ENCODE results near the gene AJM1. TPM values are rescaled to one million over a fixed set of nuclear protein-coding genes. Genes with fewer than 3 reads are reported as not detected.

Gene AJM1
- total and polyA plus RNA-seq, 2 of the 8 experiments (the other 6 are each of a cell fraction or from before 2014, with no cell fraction given) = 0.12 to 0.97 TPM

- TF ChIP-seq GTF2F1 (IDR thresholded peaks at IDR 0.05; ENCODE audit: borderline replicate concordance, low read depth, low read length) = no peak
- TF ChIP-seq TBP (IDR thresholded peaks at IDR 0.05; ENCODE audit: low read depth, low read length) = no peak
- no peak for TF ChIP-seq NRF1 (IDR thresholded peaks at IDR 0.05; ENCODE audit: low read depth, low read length)
- TF ChIP-seq POU5F1 (IDR thresholded peaks at IDR 0.05; ENCODE audit: low read depth, low read length) = no peak
- no peak for TF ChIP-seq KDM5A (IDR thresholded peaks at IDR 0.05; ENCODE audit: low read length)
- no peak for TF ChIP-seq ZNF274 (IDR thresholded peaks at IDR 0.05; ENCODE audit: borderline replicate concordance, extremely low read depth, low read length)
- TF ChIP-seq CTBP2 (IDR thresholded peaks at IDR 0.05; ENCODE audit: borderline replicate concordance, insufficient read depth, insufficient read length, low read length) = no peak
- TF ChIP-seq TCF12 (IDR thresholded peaks at IDR 0.05; ENCODE audit: low read depth, low read length) = no peak
- no peak for TF ChIP-seq PHF8 (conservative IDR thresholded peaks at IDR 0.05; ENCODE audit: low read depth, low read length)
- no peak for TF ChIP-seq EZH2 (IDR thresholded peaks at IDR 0.05; ENCODE audit: low read depth, low read length, severe bottlenecking)
- TF ChIP-seq RXRA (IDR thresholded peaks at IDR 0.05; ENCODE audit: insufficient read depth, low read depth, low read length) = no peak
- Histone ChIP-seq H3K79me2 (ENCODE audit: control insufficient read depth in 1 of 2, insufficient read depth in 2 of 2, low read length in 2 of 2) (peaks cover 6 to 37% of the 10 kb centered on the region in 2 experiments), H2BK20ac (ENCODE audit: low read length) (no peak overlapping the region), H2BK12ac (ENCODE audit: low read depth, low read length) (no peak overlapping the region), H3K9ac (replicated peaks in 1 of 4; ENCODE audit: extremely low read depth in 1 of 4, low read depth in 3 of 4, low read length in 3 of 4) (no peak overlapping the region), H3K4me1 (replicated peaks in 1 of 4; ENCODE audit: control insufficient read depth in 3 of 4, insufficient read depth in 4 of 4, low read length in 3 of 4) (no peaks in the 10 kb centered on the region), H2AK5ac (ENCODE audit: low read depth, low read length) (no peak overlapping the region), H4K20me1 (replicated peaks in 1 of 2; ENCODE audit: control insufficient read depth in 1 of 2, insufficient read depth in 2 of 2, low read length in 2 of 2) (peaks cover 7 to 22% of the 10 kb centered on the region in 2 experiments), H3K4me3 (ENCODE audit: extremely low read depth in 1 of 4, insufficient read depth in 2 of 4, low read depth in 3 of 4, low read length in 4 of 4) (no peak overlapping the region), H2BK120ac (replicated peaks; ENCODE audit: low read depth, low read length) (no peak overlapping the region), H3K79me1 (ENCODE audit: low read depth, low read length) (peaks cover 14% of the 10 kb centered on the region), H3K56ac (replicated peaks; ENCODE audit: insufficient read length, low read depth, low read length) (no peak overlapping the region), H4K91ac (replicated peaks; ENCODE audit: insufficient read length, low read length) (no peak overlapping the region), H3K9me3 (ENCODE audit: insufficient read depth in 2 of 2, low read depth in 1 of 2, low read length in 1 of 2) (no peaks in the 10 kb centered on the region), H3K27ac (ENCODE audit: low read depth, low read length) (no peak overlapping the region), H3K23me2 (ENCODE audit: low read depth, low read length) (no peaks in the 10 kb centered on the region), H3K14ac (ENCODE audit: insufficient read length) (no peak overlapping the region), H2BK15ac (ENCODE audit: low read length) (no peak overlapping the region), H3K27me3 (replicated peaks in 1 of 4; ENCODE audit: control insufficient read depth in 3 of 4, extremely low read depth in 1 of 4, insufficient read depth in 3 of 4, low read length in 3 of 4) (no peaks in the 10 kb centered on the region), H3K23ac (ENCODE audit: insufficient read length) (no peak overlapping the region), H3K4ac (replicated peaks; ENCODE audit: insufficient read length, low read depth, low read length) (no peak overlapping the region), H3K36me3 (ENCODE audit: control insufficient read depth in 2 of 4, insufficient read depth in 4 of 4, low read length in 3 of 4) (peaks cover 5 to 22% (median 11%) of the 10 kb centered on the region in 4 experiments), H4K8ac (ENCODE audit: extremely low read depth, insufficient read depth, low read length) (no peak overlapping the region), H3K4me2 (ENCODE audit: insufficient read depth in 1 of 2, low read depth in 2 of 2, low read length in 2 of 2) (no peak overlapping the region), H2AFZ (ENCODE audit: low read length) (no peak overlapping the region), H4K5ac (ENCODE audit: insufficient read length, low read depth, low read length) (no peak overlapping the region), H3K18ac (ENCODE audit: extremely low read depth, low read length) (no peak overlapping the region), H2BK5ac (ENCODE audit: low read depth, low read length) (no peak overlapping the region)
- WGBS, 2 experiments (ENCODE audit: extremely low coverage in 1 of 2, insufficient coverage in 1 of 2, insufficient read length in 1 of 2, insufficient replicate concordance in 2 of 2, low coverage in 1 of 2, low lambda C conversion rate in 2 of 2, missing lambda C conversion rate in 1 of 2) = 6% methylated on average over 1 of the region's 1 CpG; no CpG with 5 or more reads in 1 of the 2 experiments
- POLR2A ChIA-PET (ENCODE audit: partially characterized antibody) = interaction anchor here (0.6 to 10.8 kb wide), 5 partner anchors 8 to 54 kb away, joined by 3 to 96 read pairs (median 3); partner anchors contain the start of gene RABL6
- CTCF ChIA-PET (ENCODE audit: partially characterized antibody) = interaction anchor here (0.9 to 17.4 kb wide), 7 partner anchors 9 to 35 kb away, joined by 3 to 131 read pairs (median 4); partner anchors contain the start of gene AJM1
- FAIRE-seq (no peak), DNase-seq (ENCODE audit: low read depth in 1 of 2, low spot score in 2 of 2) (no peak)
Measured at GRCh38 chr9:136815422-136815782, 26.9 kb upstream of the AJM1 start.

Data from H1 (cell line).